GM18909 (cell line): ENCODE data around the gene LRP2.

Experiments used
- ATAC-seq: cut with Tn5 transposase; IDR thresholded peaks from one replicate; pipeline ENCODE4 v1.9.1; 2021; ENCODE audit warnings: mild to moderate bottlenecking; ENCODE audit not compliant: unreplicated experiment, poor library complexity

The LRP2 gene

GRCh38 chr2:169185711-169186110, 176.6 kb downstream of the LRP2 start:
- ATAC-seq = no peak

DNA sequence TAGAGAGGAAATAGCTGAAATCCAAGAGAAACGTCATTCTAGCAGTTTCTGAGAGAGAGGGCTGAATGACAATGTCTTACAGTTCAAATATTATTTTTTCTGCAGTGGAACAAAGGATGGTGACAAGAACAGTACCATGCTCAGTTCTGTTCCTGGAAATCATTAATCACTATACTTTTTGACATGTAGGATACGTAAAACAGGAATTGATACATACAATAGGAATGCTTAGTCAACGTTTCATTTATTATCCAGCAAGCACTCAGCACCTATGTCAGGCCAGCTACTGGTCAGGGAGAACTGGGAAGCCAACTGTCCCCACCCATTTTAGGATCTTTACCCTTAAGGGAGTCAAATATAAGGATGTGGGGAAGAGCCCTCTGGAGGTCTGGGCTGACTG, 178.3 kb downstream of the LRP2 start:
- ATAC-seq = no peak

GRCh38 chr2:169182573-169182972, 179.8 kb downstream of the LRP2 start:
- ATAC-seq = no peak

DNA sequence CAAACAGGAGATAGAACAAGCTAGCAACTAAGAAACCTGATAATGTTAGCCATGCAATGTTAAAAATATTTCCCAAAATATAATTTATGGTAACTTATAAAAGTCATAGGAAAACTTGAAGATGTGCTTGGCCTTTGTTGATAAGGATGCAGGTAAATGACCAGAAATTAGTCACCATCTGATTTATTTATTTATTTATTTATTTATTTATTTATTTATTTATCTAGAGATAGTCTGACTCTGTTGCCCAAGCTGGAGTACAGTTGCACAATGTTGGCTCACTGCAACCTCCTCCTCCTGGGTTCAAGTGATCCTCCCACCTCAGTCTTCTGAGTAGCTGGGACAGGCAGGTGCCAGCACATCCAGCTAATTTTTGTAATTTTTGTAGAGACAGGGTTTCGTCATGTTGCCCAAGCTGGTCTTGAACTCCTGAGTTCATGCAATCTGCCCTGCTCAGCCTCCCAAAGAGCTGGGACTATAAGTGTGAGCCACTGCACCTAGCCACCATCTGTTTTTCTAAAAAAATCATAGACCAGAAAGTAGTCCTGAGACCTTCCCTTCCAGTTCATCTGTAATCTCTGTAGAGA, 183.4 kb downstream of the LRP2 start:
- no peak for ATAC-seq

- ATAC-seq = no peak
These were observed 184.0 kb downstream of the LRP2 start for GRCh38 chr2:169178364-169178763.

DNA sequence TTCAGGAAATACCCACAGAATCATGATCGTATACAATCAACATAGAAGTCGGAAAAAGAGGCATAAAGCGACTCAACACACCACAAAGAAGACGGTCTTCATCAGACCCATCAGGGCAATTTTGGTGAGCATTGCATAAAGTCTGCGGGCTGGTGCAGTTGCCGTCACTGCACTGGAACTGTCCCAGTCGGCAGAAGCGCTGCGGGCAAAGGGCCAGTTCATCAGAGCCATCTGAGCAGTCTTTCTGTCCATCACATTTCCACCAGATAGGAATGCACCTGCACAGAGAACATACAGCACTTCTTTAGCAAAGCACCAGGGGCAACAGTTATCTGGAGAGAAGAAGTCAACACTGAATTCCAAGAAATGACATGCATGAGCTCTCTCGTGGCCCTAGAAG, 187.2 kb downstream of the LRP2 start:
- ATAC-seq = no peak

- no peak for ATAC-seq
These were observed 188.5 kb downstream of the LRP2 start for GRCh38 chr2:169173876-169174275.

GRCh38 chr2:169172914-169173313, 189.4 kb downstream of the LRP2 start:
- no peak for ATAC-seq

DNA sequence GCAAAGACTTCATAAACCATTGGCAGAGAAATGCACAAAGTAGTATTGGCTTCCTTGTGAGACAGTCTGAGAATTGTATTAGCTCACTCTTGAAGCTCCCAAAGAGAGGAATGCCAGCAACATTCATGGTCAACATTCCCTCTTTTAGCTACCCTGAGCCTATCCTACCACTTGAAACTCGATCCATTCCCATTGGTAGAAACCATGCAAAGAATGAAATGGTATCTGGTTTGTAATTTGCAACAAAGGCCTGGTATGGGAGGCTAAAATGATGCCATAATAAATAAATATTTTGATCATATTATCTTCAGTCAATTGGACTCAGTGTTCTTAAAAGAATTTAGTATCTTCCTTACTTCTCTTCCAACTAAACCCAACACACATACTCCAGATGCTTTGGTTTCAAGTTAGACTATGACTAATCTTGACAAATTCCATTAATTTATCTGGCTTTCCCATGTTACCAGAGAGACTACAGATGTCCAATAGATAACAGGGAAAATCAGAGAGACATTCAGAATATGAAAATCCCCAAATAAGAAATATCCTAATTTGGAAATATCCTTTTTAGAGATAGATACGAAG, 190.1 kb downstream of the LRP2 start:
- no peak for ATAC-seq

GRCh38 chr2:169165791-169166190, 196.5 kb downstream of the LRP2 start:
- no peak for ATAC-seq

DNA sequence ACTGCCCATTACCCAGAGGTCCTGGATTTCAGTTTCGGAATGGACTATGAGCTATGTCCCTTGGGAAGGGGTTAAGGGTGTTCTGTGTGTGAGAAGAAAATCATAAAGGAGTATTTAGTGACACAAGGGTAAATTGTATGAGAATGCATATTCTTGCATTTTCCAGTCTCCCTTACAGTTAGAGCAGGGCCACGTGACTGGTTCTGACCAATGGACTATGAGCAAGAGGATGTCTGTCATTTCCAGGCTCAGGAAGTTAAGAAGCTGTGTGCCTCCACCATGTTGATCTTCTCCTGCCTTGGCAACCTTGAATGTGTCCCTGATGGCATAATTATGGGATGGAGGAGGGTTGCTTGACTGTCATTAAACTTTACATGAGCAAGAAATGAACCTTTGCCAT, 198.0 kb downstream of the LRP2 start:
- ATAC-seq = no peak

DNA sequence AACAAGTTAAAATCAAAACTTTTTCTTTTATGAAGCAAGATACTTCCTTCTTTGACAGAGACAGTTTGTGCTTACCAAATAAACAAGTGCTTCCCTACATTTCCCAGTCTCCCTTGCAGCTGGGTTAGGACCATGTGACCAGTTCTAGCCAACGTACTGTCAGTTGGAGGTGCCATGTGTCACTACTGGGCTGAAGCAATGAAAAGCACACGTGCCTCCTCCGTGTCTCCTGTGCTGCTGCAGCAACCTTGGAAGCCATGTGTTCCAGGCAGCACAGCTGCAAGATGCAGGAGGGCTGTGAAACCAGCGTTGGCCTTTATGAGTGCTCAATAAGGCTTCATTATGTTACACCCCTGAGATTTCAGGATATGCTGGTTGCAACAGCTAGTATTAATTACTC, 199.7 kb downstream of the LRP2 start:
- no peak for ATAC-seq

- ATAC-seq = no peak
These were observed 201.3 kb downstream of the LRP2 start for GRCh38 chr2:169160926-169161481.

DNA sequence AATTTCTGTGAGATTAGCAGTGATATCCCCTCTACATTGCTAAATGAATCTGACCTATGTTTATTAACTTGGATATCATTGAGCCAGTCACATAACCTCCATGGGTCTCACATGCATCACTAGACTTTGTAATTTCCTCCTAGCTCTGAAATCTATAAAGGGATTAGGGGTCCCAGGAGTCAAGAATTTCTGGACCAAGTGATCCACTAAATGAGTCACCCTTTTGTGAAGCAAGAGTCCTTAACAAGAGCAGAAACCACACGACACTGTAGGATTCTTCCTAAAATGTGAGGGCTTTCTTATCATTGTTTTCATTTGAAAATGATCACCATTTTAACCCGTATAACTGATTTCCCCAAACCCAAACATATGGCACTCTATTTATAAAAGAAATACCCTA, 202.6 kb downstream of the LRP2 start:
- no peak for ATAC-seq

DNA sequence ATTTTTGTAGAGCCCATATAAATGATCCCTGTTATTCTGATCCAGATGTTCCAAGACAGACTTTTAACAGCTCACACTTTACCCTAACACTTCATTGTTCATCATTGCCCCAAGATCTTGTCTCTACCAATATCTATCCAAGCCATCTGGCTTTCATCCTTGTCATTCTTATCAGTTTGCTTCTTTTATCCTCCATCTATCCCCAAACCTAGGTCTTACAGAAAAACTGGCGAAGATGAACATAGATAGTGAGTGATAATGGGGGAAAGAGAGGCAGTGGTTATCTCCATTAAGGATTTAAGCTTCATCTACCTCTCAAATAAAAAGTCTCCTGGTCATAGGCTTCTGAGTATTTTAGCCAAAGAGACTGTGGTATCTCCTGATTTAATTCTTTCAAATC, 203.5 kb downstream of the LRP2 start:
- ATAC-seq = no peak

- no peak for ATAC-seq
These were observed 216.1 kb downstream of the LRP2 start for GRCh38 chr2:169146220-169146619.

DNA sequence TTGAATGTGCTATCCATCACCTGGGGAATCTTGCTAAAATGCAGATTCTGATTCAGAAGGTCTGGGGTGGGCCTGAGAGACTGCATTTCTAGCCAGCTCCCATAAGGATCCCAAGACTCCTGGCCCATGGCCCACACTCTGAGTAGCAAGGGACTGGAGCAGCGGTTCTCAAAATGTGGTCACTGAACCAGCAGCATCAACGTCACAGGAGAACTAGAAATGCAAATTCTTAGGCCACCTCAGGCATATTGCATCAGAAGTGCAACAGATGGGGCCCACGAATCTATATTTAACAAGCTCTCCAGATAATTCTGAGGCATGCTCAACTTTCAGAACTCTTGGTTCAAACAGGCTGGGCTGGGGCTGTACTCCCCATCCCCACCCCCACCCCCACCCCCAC, 218.3 kb downstream of the LRP2 start:
- ATAC-seq = no peak

- ATAC-seq = peak; percentile 59
These were observed 220.5 kb downstream of the LRP2 start for GRCh38 chr2:169141713-169142352.

- no peak for ATAC-seq
These were observed 222.2 kb downstream of the LRP2 start for GRCh38 chr2:169139993-169140767.

DNA sequence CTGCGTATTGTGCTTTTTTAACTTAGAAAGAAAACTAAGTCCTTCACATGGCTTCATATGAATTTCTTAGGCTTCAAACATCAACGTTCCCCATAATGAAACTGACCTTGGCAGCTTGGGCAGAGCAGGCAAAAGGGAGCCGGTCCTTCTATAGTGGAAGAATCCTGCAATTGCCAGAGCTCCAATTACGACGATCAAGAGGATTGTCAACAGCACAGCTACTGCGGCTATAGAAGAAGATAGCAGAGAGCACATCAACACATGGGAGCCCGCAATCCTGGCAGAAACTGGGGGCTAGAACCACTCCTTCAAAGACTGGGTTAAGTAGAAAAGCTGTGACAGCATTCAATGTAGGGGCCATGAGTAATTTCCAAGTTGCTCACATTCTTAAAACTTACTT, 223.2 kb downstream of the LRP2 start:
- ATAC-seq = no peak

DNA sequence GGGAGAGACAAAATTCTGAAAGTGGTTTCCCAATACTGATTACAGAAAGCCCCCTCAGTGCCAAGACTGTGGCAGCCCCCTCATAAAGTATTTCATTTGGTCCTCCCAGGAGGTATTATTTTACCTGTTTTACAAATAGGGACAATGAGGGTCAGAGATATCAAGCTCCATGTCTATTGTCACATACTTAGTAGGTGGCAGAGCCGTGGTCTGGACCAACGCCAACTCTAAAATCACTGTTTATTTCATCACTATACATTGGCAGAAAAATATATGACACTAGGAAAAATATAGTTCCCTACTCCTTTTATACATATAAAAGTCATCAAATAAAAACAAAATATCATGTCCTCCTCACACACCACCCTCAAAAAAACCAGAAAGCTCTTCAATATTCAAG, 224.4 kb downstream of the LRP2 start:
- no peak for ATAC-seq
